ENCODE results near the gene PNPLA5. TPM values are rescaled to one million over a fixed set of nuclear protein-coding genes. Genes with fewer than 3 reads are reported as not detected.

The PNPLA5 gene
- total and polyA plus RNA-seq, 2 of the 8 experiments (the other 6 are each of a cell fraction or from before 2014, with no cell fraction given) = 3.9 to 6.8 TPM

DNA sequence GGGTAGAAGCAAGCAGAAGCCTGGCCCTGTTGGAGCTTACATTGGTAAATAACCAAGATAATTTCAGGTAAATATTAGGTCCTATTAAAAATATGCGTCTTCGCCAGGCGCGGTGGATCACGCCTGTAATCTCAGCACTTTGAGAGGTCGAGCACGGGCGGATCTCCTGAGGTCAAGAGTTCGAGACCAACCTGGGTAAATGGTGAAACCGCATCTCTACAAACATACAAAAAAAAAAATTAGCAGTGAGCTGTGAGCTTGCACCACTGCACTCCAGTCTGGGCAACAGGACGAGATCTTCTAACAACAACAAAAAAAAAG, 29.0 kb downstream of the PNPLA5 start:
- no peak overlapping the region for H3K18ac ChIP-seq (ENCODE audit: extremely low read depth, low read length)
- FAIRE-seq (no peak), DNase-seq (ENCODE audit: low read depth in 1 of 2, low spot score in 2 of 2) (no peak)
- peaks cover 9% of the 10 kb centered on the region; the same call in 1 of the 2 replicates for H3K23me2 ChIP-seq (ENCODE audit: low read depth, low read length)
- no peak for TF ChIP-seq TBP (IDR thresholded peaks at IDR 0.05; ENCODE audit: low read depth, low read length)
- no peak overlapping the region for H3K9ac ChIP-seq (replicated peaks in 1 of 4; ENCODE audit: extremely low read depth in 1 of 4, low read depth in 3 of 4, low read length in 3 of 4)
- no peaks in the 10 kb centered on the region for H3K9me3 ChIP-seq (ENCODE audit: insufficient read depth in 2 of 2, low read depth in 1 of 2, low read length in 1 of 2)
- H4K20me1 ChIP-seq (replicated peaks in 1 of 2; ENCODE audit: control insufficient read depth in 1 of 2, insufficient read depth in 2 of 2, low read length in 2 of 2) = peaks cover 1 to 4% of the 10 kb centered on the region in 2 experiments
- H3K23ac ChIP-seq (ENCODE audit: insufficient read length) = no peak overlapping the region
- no peaks in the 10 kb centered on the region for H3K36me3 ChIP-seq (ENCODE audit: control insufficient read depth in 2 of 4, insufficient read depth in 4 of 4, low read length in 3 of 4)
- no peak overlapping the region for H2BK20ac ChIP-seq (ENCODE audit: low read length)
- no peak overlapping the region for H2BK5ac ChIP-seq (ENCODE audit: low read depth, low read length)
- H2BK12ac ChIP-seq (ENCODE audit: low read depth, low read length) = peak overlapping the region; percentile 94; the same call in 1 of the 2 replicates
- ChIA-PET POLR2A (ENCODE audit: partially characterized antibody) (interaction anchor here (0.6 to 0.8 kb wide), 4 partner anchors 9 to 54 kb away, joined by 3 read pairs; no protein-coding TSS in a partner anchor), CTCF (ENCODE audit: partially characterized antibody) (interaction anchor here (0.6 kb wide), 1 partner anchor 429 kb away, joined by 3 read pairs; no protein-coding TSS in a partner anchor)
- no peaks in the 10 kb centered on the region; a peak in 2 of 7 replicates for H3K27me3 ChIP-seq (replicated peaks in 1 of 4; ENCODE audit: control insufficient read depth in 3 of 4, extremely low read depth in 1 of 4, insufficient read depth in 3 of 4, low read length in 3 of 4)
- no peak overlapping the region for H2AK5ac ChIP-seq (ENCODE audit: low read depth, low read length)
- H3K4ac ChIP-seq (replicated peaks; ENCODE audit: insufficient read length, low read depth, low read length) = no peak overlapping the region
- no peak overlapping the region for H4K91ac ChIP-seq (replicated peaks; ENCODE audit: insufficient read length, low read length)
- peaks cover 0 to 39% of the 10 kb centered on the region in 2 experiments; a peak in 2 of 4 replicates for H3K79me2 ChIP-seq (ENCODE audit: control insufficient read depth in 1 of 2, insufficient read depth in 2 of 2, low read length in 2 of 2)
- WGBS, 2 experiments (ENCODE audit: extremely low coverage in 1 of 2, insufficient coverage in 1 of 2, insufficient read length in 1 of 2, insufficient replicate concordance in 2 of 2, low coverage in 1 of 2, low lambda C conversion rate in 2 of 2, missing lambda C conversion rate in 1 of 2) = 95% methylated on average over 11 of the region's 11 CpGs; no CpG with 5 or more reads in 1 of the 2 experiments
- H3K56ac ChIP-seq (replicated peaks; ENCODE audit: insufficient read length, low read depth, low read length) = no peak overlapping the region
- no peak overlapping the region for H2BK120ac ChIP-seq (replicated peaks; ENCODE audit: low read depth, low read length)
- H2BK15ac ChIP-seq (ENCODE audit: low read length) = peak overlapping the region; percentile 99; the same call in 1 of the 2 replicates
- H3K14ac ChIP-seq (ENCODE audit: insufficient read length) = no peak overlapping the region
- peak overlapping the region; percentile 54 to 95 for H3K4me2 ChIP-seq (ENCODE audit: insufficient read depth in 1 of 2, low read depth in 2 of 2, low read length in 2 of 2)
- no peak overlapping the region for H4K8ac ChIP-seq (ENCODE audit: extremely low read depth, insufficient read depth, low read length)
- H3K4me1 ChIP-seq (replicated peaks in 1 of 4; ENCODE audit: control insufficient read depth in 3 of 4, insufficient read depth in 4 of 4, low read length in 3 of 4) = peaks cover 7 to 22% (median 11%) of the 10 kb centered on the region in 4 experiments
- H3K79me1 ChIP-seq (ENCODE audit: low read depth, low read length) = peaks cover 13% of the 10 kb centered on the region
- H3K4me3 ChIP-seq (ENCODE audit: extremely low read depth in 1 of 4, insufficient read depth in 2 of 4, low read depth in 3 of 4, low read length in 4 of 4) = peak overlapping the region in 2 of 4 experiments; percentile 50 to 76; a peak in 3 of 8 replicates
- H2AFZ ChIP-seq (ENCODE audit: low read length) = peak overlapping the region; percentile 61; the same call in 1 of the 2 replicates
- H3K27ac ChIP-seq (ENCODE audit: low read depth, low read length) = no peak overlapping the region
- H4K5ac ChIP-seq (ENCODE audit: insufficient read length, low read depth, low read length) = no peak overlapping the region
